GM18858 (cell line): ENCODE data around the gene CTDSPL.
"Not testable (repeated sequence)": the region's sequence is repeated elsewhere in the genome, so short reads cannot be mapped to it uniquely, and the experiment has no call there.

Experiments
- ATAC-seq: cut with Tn5 transposase; IDR thresholded peaks from one replicate; pipeline ENCODE4 v1.9.1; 2021; ENCODE audit not compliant: unreplicated experiment

CTDSPL gene

GRCh38 chr3:37963016-37963415 is 101.3 kb downstream of the CTDSPL start:
- no peak for ATAC-seq

- ATAC-seq = no peak
Measured at GRCh38 chr3:37963635-37964034, 102.0 kb downstream of the CTDSPL start.

DNA sequence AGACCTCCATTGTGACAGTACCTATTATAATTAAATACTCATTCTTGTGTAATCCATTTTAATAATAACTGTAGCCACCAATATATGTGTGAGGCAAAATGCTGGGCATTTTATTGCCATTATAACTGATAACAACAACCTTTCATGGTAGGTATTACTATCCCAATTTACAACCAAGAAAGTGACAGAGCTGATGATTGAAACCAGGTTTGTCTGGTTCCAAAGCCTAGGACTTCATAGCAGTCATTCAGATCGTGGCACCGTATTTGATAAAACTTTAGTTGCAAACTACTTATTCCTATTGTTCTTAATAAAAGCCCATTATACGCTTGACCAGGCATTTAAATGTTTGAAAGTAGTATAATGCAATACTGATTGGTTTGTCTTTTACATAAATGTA is 102.5 kb downstream of the CTDSPL start:
- ATAC-seq = no peak

GRCh38 chr3:37964716-37965115 is 103.0 kb downstream of the CTDSPL start:
- no peak for ATAC-seq

DNA sequence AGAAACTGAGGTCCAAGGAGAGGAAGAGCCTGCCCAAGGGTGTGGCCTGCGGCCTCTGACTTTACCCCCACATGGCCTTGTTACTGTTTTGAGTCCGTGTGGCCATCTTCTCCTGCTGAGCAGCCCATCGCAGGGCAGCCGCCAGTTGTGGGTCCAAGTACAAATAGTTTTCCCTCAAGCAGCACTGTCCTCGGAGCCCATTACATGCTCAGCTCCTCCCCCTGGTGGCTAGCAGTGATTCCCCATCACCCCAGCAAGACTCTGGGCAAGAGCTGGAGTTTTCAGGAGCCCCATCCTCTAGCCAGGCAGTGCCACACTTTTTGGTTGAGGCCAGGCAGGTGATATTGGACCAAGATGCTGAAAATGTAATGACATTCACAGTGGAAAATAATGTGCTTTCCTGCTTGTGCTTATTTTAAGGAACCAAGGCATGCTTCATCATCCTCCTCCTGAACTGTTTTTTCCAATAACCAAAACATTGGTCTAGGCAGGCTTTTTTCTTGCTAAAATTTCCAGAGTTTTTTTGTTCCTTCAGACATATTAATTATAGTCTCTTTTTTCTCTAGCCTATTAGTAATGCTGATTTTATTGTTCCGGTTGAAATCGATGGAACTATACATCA is 105.7 kb downstream of the CTDSPL start:
- ATAC-seq = no peak

GRCh38 chr3:37968199-37968598 is 106.5 kb downstream of the CTDSPL start:
- no peak for ATAC-seq

- no peak for ATAC-seq
Measured at GRCh38 chr3:37968813-37969595, 107.3 kb downstream of the CTDSPL start.

DNA sequence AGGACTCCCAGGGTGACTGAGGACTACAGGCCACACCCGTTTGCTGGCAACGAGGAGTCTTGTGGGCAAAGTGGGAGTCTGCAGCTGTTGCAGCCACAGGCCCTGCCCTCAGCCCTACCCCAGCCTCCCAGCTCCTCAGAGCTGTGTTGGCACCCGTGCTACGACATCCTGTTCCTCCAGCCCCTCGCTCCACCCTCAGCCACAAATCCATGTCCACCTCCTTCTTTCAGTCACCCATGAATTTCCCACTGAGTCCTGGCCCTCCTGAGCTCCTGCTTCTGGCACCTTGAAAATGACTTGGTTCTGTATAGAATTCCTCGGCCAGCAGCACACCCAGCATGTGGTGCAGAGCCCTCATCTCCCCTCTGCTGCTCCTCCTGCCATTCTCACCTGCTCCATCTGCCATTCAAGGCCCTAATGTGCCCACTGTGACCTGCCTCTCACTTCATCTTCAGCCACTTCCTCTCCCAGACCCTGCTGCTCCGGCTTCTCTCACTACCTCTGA is 108.0 kb downstream of the CTDSPL start:
- ATAC-seq = no peak

DNA sequence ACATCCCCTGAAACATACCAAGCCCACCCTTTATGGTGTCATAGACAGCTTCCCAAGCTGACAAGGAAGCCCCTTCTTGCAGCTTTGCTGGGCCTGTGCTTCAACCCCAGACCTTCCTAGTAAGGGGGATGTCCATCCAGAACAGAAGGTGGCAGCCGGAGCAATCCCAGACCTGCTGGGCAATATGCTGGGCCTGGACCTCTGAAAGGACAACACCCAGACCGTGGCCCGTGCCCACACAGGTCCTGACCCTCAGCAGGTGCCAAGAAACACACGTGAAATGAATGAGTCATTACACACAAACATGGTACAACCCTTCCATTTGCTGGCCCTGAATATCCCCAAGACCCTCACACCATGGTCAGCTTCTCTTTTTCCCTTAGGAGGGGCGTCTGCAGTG is 109.1 kb downstream of the CTDSPL start:
- no peak for ATAC-seq

DNA sequence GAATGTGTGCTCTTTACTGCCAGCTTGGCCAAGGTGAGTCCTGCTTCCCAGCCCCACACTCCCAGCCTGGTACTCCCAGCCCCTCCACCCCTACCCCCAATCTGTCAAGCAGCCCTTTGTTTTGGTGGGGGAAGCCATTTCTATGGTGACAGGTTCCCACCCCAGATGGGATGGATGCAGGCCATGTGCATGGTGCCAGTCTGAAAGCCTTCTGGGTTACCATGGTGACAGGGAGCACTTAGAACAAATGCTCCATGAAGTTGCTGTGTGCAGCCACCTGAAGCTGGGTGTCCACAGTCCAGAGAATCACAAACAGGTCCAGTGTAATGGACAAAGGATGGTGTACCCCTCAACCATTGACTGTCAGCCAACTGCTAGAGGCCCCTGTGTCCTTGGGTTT is 109.8 kb downstream of the CTDSPL start:
- no peak for ATAC-seq

DNA sequence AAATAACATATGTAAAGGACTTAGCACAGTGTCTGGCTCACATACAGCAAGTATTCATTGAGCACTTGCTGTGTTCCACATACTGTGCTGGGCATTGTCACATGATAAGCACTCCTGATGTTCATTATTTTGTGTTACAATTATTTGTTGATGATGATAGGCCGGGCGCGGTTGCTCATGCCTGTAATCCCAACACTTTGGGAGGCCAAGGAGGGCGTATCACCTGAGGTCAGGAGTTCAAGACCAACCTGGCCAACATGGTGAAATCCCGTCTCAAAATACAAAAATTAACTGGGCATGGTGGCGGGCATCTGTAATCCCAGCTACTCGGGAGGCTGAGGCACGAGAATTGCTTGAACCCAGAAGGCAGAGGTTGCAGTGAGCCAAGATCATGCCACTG is 110.4 kb downstream of the CTDSPL start:
- not testable (repeated sequence) for ATAC-seq

GRCh38 chr3:37973246-37974054 is 111.8 kb downstream of the CTDSPL start:
- ATAC-seq = no peak

GRCh38 chr3:37974121-37975083 is 112.7 kb downstream of the CTDSPL start:
- no peak for ATAC-seq

DNA sequence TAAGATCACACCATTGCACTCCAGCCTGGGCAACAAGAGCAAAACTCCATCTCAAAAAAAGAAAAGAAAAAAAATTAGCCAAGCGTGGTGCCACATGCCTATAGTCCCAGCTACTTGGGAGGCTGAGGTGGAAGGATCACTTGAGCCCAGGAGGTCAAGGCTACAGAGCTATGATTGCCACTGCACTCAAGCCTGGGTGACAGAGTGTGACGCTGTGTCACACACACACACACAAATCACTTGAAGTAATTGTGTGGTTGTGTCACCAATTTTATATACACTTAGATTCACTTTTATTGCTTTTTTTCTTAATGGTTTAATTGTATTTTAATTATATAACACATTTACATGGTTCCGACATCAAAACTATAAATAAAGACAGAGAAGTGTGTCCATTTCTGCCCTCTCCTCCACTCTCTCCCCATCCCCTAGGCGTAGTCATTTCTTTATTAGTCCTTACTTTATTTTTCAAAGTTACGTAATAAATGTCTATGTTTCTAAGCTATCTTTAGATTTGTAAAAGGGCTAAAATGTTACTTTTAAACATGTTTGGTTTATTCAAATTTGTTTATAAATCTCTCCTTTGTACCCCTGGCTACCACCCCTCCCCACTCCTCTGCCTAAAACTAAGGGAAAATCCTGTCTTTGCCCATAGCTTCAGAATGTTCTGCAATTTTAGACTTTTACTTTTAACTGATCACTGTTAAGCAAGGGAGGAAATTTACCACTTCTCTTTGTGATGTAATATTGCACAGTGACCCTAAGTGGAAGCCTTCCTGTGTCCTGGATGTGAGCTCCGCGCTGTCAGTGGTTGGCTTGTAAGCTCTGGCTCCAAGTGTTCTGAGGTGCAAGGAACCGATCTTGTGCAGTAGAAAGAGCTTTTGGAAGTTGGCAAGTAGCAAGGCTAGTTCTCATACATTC is 118.1 kb downstream of the CTDSPL start:
- ATAC-seq = no peak

GRCh38 chr3:37980462-37981347 is 119.0 kb downstream of the CTDSPL start:
- no peak for ATAC-seq

DNA sequence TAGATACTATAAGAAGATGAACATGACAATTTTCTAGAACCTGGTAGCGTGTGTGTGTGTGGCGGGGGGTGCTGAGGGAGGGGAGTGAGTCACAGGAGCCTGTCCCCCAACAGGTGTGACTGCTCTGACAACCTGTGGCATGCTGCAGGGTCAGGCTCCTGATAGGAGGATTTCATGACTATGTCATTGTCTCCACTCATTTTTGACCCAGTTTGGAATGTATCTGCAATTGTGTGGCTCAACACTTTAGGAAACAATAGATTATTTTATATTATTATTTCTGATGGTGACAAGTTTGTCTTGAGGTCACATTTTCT is 119.6 kb downstream of the CTDSPL start:
- no peak for ATAC-seq

DNA sequence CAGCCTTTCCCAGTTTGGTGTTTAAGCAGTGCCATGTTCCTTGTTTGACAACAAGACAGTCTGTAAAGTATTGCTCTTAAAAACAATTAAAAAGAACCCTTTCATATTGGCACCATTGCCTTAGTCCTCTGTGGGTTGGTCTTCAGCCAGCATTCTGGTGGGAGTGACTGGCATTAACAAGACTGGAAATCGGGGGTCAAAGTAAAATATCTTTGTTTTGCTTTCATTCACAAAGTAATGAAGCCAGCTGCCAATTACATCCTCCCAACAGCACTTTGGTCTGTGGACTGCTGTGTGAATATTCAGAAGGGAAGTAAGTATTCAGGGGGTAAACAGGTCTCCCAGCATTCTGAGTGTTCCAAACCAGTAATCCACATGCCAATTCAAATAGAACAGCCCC is 120.7 kb downstream of the CTDSPL start:
- no peak for ATAC-seq

GRCh38 chr3:37984051-37984450 is 122.4 kb downstream of the CTDSPL start:
- no peak for ATAC-seq

DNA sequence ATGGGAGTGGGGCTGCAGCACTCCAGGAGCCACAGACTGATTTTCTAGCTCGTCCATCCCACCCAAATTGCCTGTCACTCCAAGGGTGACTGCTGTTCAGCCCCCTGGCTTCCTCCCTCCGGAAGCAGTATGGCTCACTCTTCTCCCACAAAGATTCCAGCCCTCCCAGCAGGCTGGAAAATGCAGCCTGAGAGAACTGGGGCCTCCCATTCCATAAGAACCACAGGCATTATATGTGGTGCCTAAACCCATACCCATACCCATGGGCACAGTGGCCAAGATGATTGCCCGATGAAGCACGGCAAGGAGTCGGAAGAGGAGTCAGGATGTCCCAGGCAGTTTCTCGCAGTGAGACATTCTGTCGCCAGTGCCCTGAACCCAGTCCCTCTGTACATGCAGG is 122.9 kb downstream of the CTDSPL start:
- no peak for ATAC-seq
